Naive thymus-derived CD4-positive, alpha-beta T cell (primary cell): ENCODE measurements around the gene PPM1H. TPM values are rescaled to one million over a fixed set of nuclear protein-coding genes. Genes with fewer than 3 reads are reported as not detected.

Source experiments
- ATAC-seq: fragments of 150-1000 bp; cut with Tn5 transposase; 2 replicates; pipeline ENCODE4 v1.10.0; 2021; ENCODE audit warnings: mild to moderate bottlenecking, moderate library complexity
- CTCF ChIA-PET: fragments of 350-600 bp; sonication (Branson Sonifier 250); formaldehyde crosslinking; loops from one replicate; lab custom pipeline; 2021; ENCODE audit warnings: antibody characterized with exemption; lab: Charles Lee
- POLR2A ChIA-PET: fragments of 350-600 bp; sonication (Branson Sonifier 250); formaldehyde crosslinking; loops from one replicate; lab custom pipeline; 2021; ENCODE audit warnings: antibody characterized with exemption, inconsistent platforms; lab: Charles Lee
- DNase-seq, 9 donors: peaks; one replicate each; pipeline versions ENCODE4 v3.0.0 to v3.0.0-alpha.2; 2020 to 2022; ENCODE audit warnings: mixed read lengths in 1 of 9
- H3K27ac ChIP-seq: one replicate; pipeline ENCODE4 v1.7.0; 2013; ENCODE audit warnings: mild to moderate bottlenecking, low read depth, low read length, moderate library complexity
- H3K27me3 ChIP-seq, 2 donors: one replicate each; pipeline ENCODE4 v1.7.0; 2013; ENCODE audit warnings: low read length in 2 of 2, mild to moderate bottlenecking in 2 of 2, moderate library complexity in 2 of 2; ENCODE audit not compliant: control insufficient read depth in 2 of 2, insufficient read depth in 2 of 2
- H3K36me3 ChIP-seq, 3 experiments: 1 replicate in 2 of 3; 2 replicates in 1 of 3; pipeline ENCODE4 v1.7.0; 2013; ENCODE audit warnings: low read length in 3 of 3, mild to moderate bottlenecking in 3 of 3, moderate library complexity in 1 of 3; ENCODE audit not compliant: insufficient read depth in 3 of 3, control insufficient read depth in 2 of 3
- H3K4me1 ChIP-seq, 2 donors: one replicate each; pipeline ENCODE4 v1.7.0; 2013; ENCODE audit warnings: low read length in 2 of 2, mild to moderate bottlenecking in 2 of 2, moderate library complexity in 1 of 2; ENCODE audit not compliant: control insufficient read depth in 2 of 2, insufficient read depth in 2 of 2
- H3K4me3 ChIP-seq: 2 replicates; pipeline ENCODE4 v1.7.0; 2013; ENCODE audit warnings: mild to moderate bottlenecking, low read length
- H3K9me3 ChIP-seq, 3 experiments: 1 replicate in 2 of 3; 2 replicates in 1 of 3; pipeline ENCODE4 v1.7.0; 2013; ENCODE audit warnings: low read length in 3 of 3; ENCODE audit not compliant: control insufficient read depth in 2 of 3
- H3K27ac Mint-ChIP-seq, 9 donors: one replicate each; pipeline ENCODE4 v1.8.0; 2020 to 2022; ENCODE audit warnings: mixed read lengths in 9 of 9, mild to moderate bottlenecking in 8 of 9, moderate library complexity in 5 of 9, inconsistent platforms in 2 of 9
- H3K27me3 Mint-ChIP-seq, 5 donors: one replicate each; pipeline ENCODE4 v1.8.0; 2021 to 2022; ENCODE audit warnings: mixed read lengths in 5 of 5, mild to moderate bottlenecking in 1 of 5
- H3K36me3 Mint-ChIP-seq, 5 donors: one replicate each; pipeline ENCODE4 v1.8.0; 2020 to 2022; ENCODE audit warnings: mixed read lengths in 5 of 5, mild to moderate bottlenecking in 3 of 5, inconsistent platforms in 1 of 5
- H3K4me1 Mint-ChIP-seq, 7 donors: one replicate each; pipeline ENCODE4 v1.8.0; 2020 to 2022; ENCODE audit warnings: mixed read lengths in 7 of 7, mild to moderate bottlenecking in 3 of 7, inconsistent platforms in 1 of 7
- H3K4me3 Mint-ChIP-seq, 10 donors: one replicate each; pipeline ENCODE4 v1.8.0; 2020 to 2022; ENCODE audit warnings: mild to moderate bottlenecking in 10 of 10, mixed read lengths in 10 of 10, moderate library complexity in 6 of 10, inconsistent platforms in 2 of 10
- H3K9me3 Mint-ChIP-seq, 11 donors: one replicate each; pipeline ENCODE4 v1.8.0; 2020 to 2022; ENCODE audit warnings: mixed read lengths in 11 of 11, mild to moderate bottlenecking in 4 of 11, inconsistent platforms in 1 of 11, moderate library complexity in 1 of 11
- intact Hi-C, 2 donors: fragments of 100-400 bp; cut with micrococcal nuclease; formaldehyde crosslinking; loops; one replicate each; pipeline ENCODE4 v1.15.1; 2023
- polyA plus RNA-seq, 2 donors: library from polyadenylated mRNA; unstranded; fragments of 300-500 nt; fragmentation: Illumina TruSeq; gene quantifications; one replicate each; pipeline ENCODE4 v1.2.3, GENCODE V29; 2021
- total RNA-seq, 6 experiments: library from RNA in 5 of 6; stranded (reverse) in 5 of 6; gene quantifications; 1 replicate in 5 of 6; 2 replicates in 1 of 6; pipeline ENCODE4 v1.2.3 and lab custom pipeline; 2021 to 2026

The PPM1H gene
- total and polyA plus RNA-seq, 7 experiments from 2014 or later = 0.08 to 2.1 (median 0.34) TPM; not detected in 4

DNA sequence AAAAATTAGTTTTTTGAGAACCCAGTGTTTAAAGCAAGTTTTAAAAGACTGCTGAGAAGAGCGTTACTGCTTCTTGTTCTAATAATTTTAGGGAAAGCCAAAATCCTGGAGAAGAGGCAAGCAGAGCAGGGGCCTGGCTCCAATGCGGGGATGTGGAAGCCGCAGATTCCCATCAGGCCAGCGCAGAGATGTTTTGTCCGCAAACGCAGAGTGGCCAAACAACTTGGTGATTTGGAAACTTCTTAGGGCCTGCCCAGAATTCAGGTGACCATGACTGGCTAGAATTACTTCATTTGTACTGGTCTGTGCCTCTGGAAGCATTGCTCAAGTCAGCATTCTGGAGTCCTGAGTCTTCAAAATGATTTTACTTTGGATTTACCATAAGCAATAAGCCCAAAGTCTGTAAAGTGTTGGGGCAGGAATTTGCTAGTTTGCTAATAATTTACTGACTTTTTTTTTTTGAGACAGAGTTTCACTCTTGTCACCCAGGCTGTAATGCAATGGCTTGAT, 208.4 kb downstream of the PPM1H start:
- Mint-ChIP-seq H3K36me3 (no peaks in the 10 kb centered on the region), H3K27ac (no peak overlapping the region)
- intact Hi-C loops = no loop called here

DNA sequence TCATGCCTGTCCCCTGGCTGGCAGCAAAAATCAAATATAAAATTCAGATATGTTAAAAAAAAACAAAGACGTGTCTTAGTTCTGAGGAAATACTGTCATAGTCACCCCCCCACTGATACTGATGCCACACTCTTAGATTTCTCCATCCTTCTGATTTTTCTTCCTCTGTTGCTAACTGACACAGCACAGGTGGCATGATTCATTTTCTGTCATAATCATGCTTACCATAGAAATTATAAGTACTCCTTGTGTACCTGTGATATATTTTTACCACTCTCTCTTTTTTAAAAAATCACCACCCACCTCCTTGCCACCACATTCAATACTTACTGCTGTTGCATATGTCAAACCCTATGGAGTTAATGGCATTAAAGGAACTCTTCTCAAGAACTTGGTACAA, 209.2 kb downstream of the PPM1H start:
- intact Hi-C loops = no loop called here
- POLR2A ChIA-PET = no interaction called here
- CTCF ChIA-PET = no interaction called here
- Mint-ChIP-seq H3K9me3 (no peaks in the 10 kb centered on the region), H3K4me3 (no peak overlapping the region), H3K4me1 (peaks cover 0 to 6% (median 0%) of the 10 kb centered on the region in 7 donors), H3K27me3 (peaks cover 0 to 13% (median 6%) of the 10 kb centered on the region in 5 donors), H3K36me3 (no peaks in the 10 kb centered on the region), H3K27ac (no peak overlapping the region)
- Histone ChIP-seq H3K36me3 (no peaks in the 10 kb centered on the region), H3K27me3 (no peaks in the 10 kb centered on the region), H3K4me1 (no peaks in the 10 kb centered on the region), H3K27ac (no peak overlapping the region), H3K9me3 (no peaks in the 10 kb centered on the region), H3K4me3 (no peak overlapping the region)
- ATAC-seq = no peak
- DNase-seq = no peak

More for the DNA sequence above, 208.4 kb downstream of the PPM1H start:
- peaks cover 0 to 6% (median 0%) of the 10 kb centered on the region in 7 donors for H3K4me1 Mint-ChIP-seq
- ChIA-PET POLR2A (no interaction called here), CTCF (no interaction called here)
- Histone ChIP-seq H3K27ac (no peak overlapping the region), H3K27me3 (no peaks in the 10 kb centered on the region), H3K9me3 (no peaks in the 10 kb centered on the region), H3K4me3 (no peak overlapping the region), H3K36me3 (no peaks in the 10 kb centered on the region), H3K4me1 (no peaks in the 10 kb centered on the region)
- DNase-seq = no peak
- H3K4me3 Mint-ChIP-seq = no peak overlapping the region
- H3K27me3 Mint-ChIP-seq = peaks cover 0 to 13% (median 6%) of the 10 kb centered on the region in 5 donors
- H3K9me3 Mint-ChIP-seq = no peaks in the 10 kb centered on the region
- ATAC-seq = no peak

DNA sequence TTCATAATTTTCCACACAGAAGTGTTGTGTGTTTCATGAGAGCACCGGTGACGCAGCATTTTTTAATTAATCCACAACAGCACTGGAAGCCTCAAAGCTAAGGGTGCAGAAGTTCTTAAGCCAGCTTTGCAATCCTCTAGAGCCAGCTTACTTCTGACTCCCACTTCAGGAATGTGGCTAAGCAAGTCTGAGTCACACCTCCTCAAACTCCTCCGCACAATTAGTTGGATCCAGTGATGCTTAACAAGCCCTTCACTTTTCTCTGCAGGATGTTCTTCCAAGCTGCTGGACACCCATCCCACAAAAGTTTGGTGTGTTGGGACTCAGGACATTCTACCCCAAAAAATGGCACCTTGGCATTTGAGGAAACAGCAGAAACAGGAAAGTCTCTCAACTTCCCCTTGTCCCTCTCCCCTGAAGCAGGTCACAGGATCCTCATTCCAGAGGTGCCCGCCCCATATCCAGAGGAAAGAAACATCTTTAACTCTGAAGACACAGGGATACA, 210.0 kb downstream of the PPM1H start:
- H3K4me3 ChIP-seq = no peak overlapping the region
- Mint-ChIP-seq H3K4me3 (no peak overlapping the region), H3K9me3 (no peaks in the 10 kb centered on the region), H3K27me3 (peaks cover 0 to 10% (median 4%) of the 10 kb centered on the region in 5 donors), H3K36me3 (no peaks in the 10 kb centered on the region), H3K27ac (no peak overlapping the region), H3K4me1 (peaks cover 0 to 6% (median 0%) of the 10 kb centered on the region in 7 donors)
- H3K4me1 ChIP-seq = no peaks in the 10 kb centered on the region
- H3K27me3 ChIP-seq = no peaks in the 10 kb centered on the region
- no peaks in the 10 kb centered on the region for H3K36me3 ChIP-seq
- CTCF ChIA-PET = no interaction called here
- no peak overlapping the region for H3K27ac ChIP-seq
- intact Hi-C loops = no loop called here
- DNase-seq = no peak
- ATAC-seq = no peak
- POLR2A ChIA-PET = no interaction called here
- no peaks in the 10 kb centered on the region for H3K9me3 ChIP-seq

DNA sequence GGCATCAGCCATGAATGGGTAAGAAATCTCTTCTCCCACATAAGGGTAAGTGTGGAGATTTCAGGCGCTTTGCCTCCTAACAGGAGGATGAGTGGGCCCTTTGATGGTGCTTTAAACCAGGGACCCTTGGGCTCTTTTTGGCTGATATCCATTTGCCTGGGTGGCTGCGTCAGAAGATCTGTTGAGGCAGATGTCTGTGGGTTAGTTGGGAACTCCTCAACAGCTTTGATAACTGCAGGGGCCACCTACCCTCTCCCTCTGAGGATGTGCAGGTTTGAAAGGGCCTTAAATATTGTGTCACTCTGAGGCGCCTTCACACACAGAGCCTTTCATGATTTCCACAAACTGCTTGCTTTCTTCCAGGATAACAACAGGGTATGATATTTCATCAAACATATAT, 210.7 kb downstream of the PPM1H start:
- no peak for ATAC-seq
- Mint-ChIP-seq H3K27ac (no peak overlapping the region), H3K4me3 (no peak overlapping the region), H3K27me3 (peaks cover 0 to 7% (median 0%) of the 10 kb centered on the region in 5 donors), H3K36me3 (no peaks in the 10 kb centered on the region), H3K9me3 (no peaks in the 10 kb centered on the region), H3K4me1 (peaks cover 0 to 5% (median 0%) of the 10 kb centered on the region in 7 donors)
- no peak for DNase-seq
- H3K36me3 ChIP-seq = no peaks in the 10 kb centered on the region
- no peaks in the 10 kb centered on the region for H3K27me3 ChIP-seq
- POLR2A ChIA-PET = no interaction called here
- H3K27ac ChIP-seq = no peak overlapping the region
- CTCF ChIA-PET = no interaction called here
- intact Hi-C loops = no loop called here
- no peak overlapping the region for H3K4me3 ChIP-seq
- no peaks in the 10 kb centered on the region for H3K4me1 ChIP-seq
- no peaks in the 10 kb centered on the region for H3K9me3 ChIP-seq

DNA sequence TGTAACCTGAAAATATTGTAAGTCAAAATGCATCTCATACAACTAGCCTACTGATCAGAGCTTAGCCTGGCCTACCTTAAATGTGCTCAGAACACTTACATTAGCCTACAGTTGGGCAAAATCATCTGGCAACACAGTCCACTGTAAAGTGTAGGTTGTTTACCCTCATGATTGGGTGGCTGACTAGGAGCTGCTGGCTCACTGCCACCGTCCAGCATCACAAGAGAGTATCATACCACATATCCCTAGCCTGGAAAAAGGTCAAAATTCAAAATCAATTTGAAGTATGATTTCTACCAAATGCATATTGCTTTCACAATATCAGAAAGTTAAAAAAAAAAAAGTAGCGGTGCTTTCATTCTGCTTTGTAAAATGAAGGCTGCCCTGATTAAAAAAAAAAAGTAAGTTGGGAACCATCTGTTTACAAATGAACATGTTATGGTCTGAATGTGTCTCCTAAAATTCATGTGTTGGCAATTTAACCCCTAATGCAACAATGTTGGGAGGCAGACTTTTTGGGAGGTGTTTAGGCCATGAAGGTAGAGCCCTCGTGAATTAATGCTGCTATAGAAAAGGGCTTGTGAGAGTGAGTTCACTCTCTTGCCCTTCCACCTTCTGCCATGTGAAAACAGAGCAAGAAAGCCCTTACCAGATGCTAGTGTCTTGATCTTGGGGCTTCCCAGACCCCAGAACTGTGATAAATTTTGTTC, 211.8 kb downstream of the PPM1H start:
- Histone ChIP-seq H3K4me3 (no peak overlapping the region), H3K27ac (no peak overlapping the region), H3K9me3 (no peaks in the 10 kb centered on the region), H3K4me1 (no peaks in the 10 kb centered on the region), H3K27me3 (no peaks in the 10 kb centered on the region), H3K36me3 (no peaks in the 10 kb centered on the region)
- H3K27me3 Mint-ChIP-seq = peaks cover 0 to 7% (median 0%) of the 10 kb centered on the region in 5 donors
- no peaks in the 10 kb centered on the region for H3K36me3 Mint-ChIP-seq
- POLR2A ChIA-PET = no interaction called here
- no peak for DNase-seq
- H3K27ac Mint-ChIP-seq = no peak overlapping the region
- CTCF ChIA-PET = no interaction called here
- H3K9me3 Mint-ChIP-seq = no peaks in the 10 kb centered on the region
- H3K4me1 Mint-ChIP-seq = peaks cover 0 to 1% (median 0%) of the 10 kb centered on the region in 7 donors
- intact Hi-C loops = no loop called here
- no peak overlapping the region for H3K4me3 Mint-ChIP-seq
- no peak for ATAC-seq

DNA sequence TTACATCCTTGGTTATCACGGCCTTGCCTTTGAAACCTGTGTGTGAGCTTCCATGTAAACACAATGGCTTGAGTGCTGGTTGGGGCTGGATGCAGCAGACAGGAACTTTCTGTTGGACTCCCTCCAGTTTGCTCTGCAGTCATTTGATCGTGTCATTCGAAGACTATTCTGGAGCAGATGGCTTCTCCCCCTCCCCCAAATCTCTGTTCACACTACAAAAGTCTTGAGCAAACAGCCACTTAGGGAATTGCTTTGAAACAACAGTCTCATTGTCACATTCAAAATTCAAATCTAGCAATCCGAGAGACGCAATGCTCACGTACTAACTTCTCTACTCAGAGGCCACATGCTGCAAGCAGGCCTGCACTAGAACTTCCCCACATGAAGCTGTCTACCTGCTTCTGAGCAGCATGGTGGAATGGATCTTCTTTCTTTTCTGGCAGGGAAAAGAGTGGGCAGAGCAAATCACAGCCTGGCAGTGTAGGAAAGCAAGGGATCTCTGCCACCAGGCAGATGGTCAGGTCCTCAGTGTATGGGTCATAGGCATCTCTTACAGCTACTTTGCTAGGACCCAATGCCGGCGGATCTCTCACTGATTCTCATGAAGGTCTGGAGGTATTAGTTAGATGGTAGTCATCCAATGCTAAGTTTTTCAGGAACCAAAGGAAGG, 214.2 kb downstream of the PPM1H start:
- ATAC-seq (no peak), DNase-seq (no peak)
- intact Hi-C loops = no loop called here
- Mint-ChIP-seq H3K4me1 (no peaks in the 10 kb centered on the region), H3K27ac (no peak overlapping the region), H3K27me3 (peaks cover 0 to 5% (median 0%) of the 10 kb centered on the region in 5 donors), H3K36me3 (no peaks in the 10 kb centered on the region), H3K4me3 (no peak overlapping the region), H3K9me3 (no peaks in the 10 kb centered on the region)
- H3K9me3 ChIP-seq = no peaks in the 10 kb centered on the region
- no peaks in the 10 kb centered on the region for H3K27me3 ChIP-seq
- H3K36me3 ChIP-seq = no peaks in the 10 kb centered on the region
- no peak overlapping the region for H3K27ac ChIP-seq
- ChIA-PET POLR2A (no interaction called here), CTCF (no interaction called here)
- no peaks in the 10 kb centered on the region for H3K4me1 ChIP-seq
- H3K4me3 ChIP-seq = no peak overlapping the region
